Measurements from ENCODE around the gene ZBTB4.
A peak's percentile ranks its signal among the peaks of the same experiment; 100 is the strongest.

Gene ZBTB4

DNA sequence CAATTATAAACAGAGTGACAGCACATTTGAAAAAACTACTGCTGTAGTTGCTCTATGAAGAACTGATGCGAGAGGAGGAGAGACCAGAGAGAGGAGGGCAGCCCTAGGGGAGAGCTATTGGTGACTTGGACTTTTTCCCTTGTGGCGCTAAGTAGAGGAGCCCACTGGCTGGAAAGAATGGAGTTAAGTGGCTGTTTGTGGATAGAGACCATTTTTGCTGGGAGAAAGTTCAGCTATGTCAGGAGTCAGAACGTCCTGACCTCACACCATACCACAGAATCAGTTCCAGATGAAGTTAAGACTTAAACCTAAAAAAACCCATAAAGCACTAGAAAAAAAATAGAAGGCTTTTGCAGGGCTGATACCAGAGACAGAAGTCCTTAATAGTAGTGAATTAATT, 6.8 kb upstream of the ZBTB4 start:
- H2BK120ac ChIP-seq (ENCODE audit: low read depth, low read length) = no peak overlapping the region
- H3K14ac ChIP-seq (ENCODE audit: low read length) = no peak overlapping the region
- no peak for DNase-seq (ENCODE audit: low spot score)
- no peak overlapping the region for H3K23ac ChIP-seq (ENCODE audit: low read depth, low read length, poor library complexity)
- H3K18ac ChIP-seq (ENCODE audit: low read length) = no peak overlapping the region
- H2AK5ac ChIP-seq (ENCODE audit: low read depth, low read length) = no peak overlapping the region
- no peak overlapping the region for H2BK12ac ChIP-seq (ENCODE audit: low read length)
- H3K9me3 ChIP-seq (replicated peaks in 1 of 2; ENCODE audit: control insufficient read depth in 2 of 2, insufficient read depth in 1 of 2, low read depth in 1 of 2, low read length in 2 of 2) = no peaks in the 10 kb centered on the region
- H3K4me1 ChIP-seq (ENCODE audit: control insufficient read depth in 2 of 2, insufficient read depth in 1 of 2, low read depth in 1 of 2, low read length in 2 of 2) = peaks cover 12 to 20% of the 10 kb centered on the region in 2 donors
- H2BK5ac ChIP-seq (ENCODE audit: low read length) = no peak overlapping the region
- H3K4me3 ChIP-seq (ENCODE audit: low read length in 2 of 2) = peak overlapping the region in 1 of 2 donors; percentile 32
- H3K79me1 ChIP-seq (ENCODE audit: low read depth, low read length) = peaks cover 5% of the 10 kb centered on the region
- no peak overlapping the region for H3K27ac ChIP-seq (replicated peaks; ENCODE audit: low read length)
- no peak overlapping the region for H2BK15ac ChIP-seq (ENCODE audit: low read length)
- no peak overlapping the region for H3K4ac ChIP-seq (ENCODE audit: low read length)
- H2AFZ ChIP-seq (ENCODE audit: low read length) = no peak overlapping the region
- H4K8ac ChIP-seq (ENCODE audit: low read depth, low read length) = no peak overlapping the region
- H3K9ac ChIP-seq (ENCODE audit: low read depth, low read length, poor library complexity) = no peak overlapping the region
- H3K4me2 ChIP-seq (ENCODE audit: insufficient read depth, low read length, poor library complexity, severe bottlenecking) = no peak overlapping the region
- no peak overlapping the region for H4K91ac ChIP-seq (ENCODE audit: low read depth, low read length, poor library complexity)
- no CpG with 5 or more reads among the region's 3 CpGs for WGBS, 2 donors (ENCODE audit: extremely low coverage in 2 of 2, insufficient read length in 2 of 2, insufficient replicate concordance in 1 of 2)
- peaks cover 6 to 50% of the 10 kb centered on the region in 2 donors for H3K36me3 ChIP-seq (replicated peaks in 1 of 2; ENCODE audit: control insufficient read depth in 2 of 2, insufficient read depth in 2 of 2, low read length in 2 of 2)
- H3K27me3 ChIP-seq (ENCODE audit: control insufficient read depth in 3 of 3, insufficient read depth in 3 of 3, low read depth in 1 of 3, low read length in 3 of 3) = no peaks in the 10 kb centered on the region

DNA sequence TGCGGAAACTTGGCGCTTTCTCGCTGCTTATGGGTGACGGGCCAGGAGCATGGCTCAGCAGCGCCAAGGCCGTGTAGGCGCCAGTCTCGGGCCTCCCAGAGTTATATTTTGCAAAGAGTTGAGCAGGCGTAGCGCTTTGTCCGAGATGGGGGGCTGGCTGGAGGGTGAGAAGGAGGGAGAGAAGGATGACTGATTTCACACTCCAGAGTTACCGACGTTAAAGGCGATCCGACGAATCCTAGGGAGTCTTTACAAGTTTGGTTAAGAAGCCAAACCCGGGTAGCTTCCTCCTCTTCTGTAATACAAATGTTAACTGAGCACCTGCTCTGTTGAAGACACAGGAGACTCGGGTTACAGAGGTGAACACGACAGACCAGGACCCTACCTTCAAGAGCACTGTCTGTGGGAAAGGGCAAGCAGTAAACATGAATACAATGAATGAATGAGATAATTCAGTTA, 5.5 kb upstream of the ZBTB4 start:
- no peak overlapping the region for H2AK5ac ChIP-seq (ENCODE audit: low read depth, low read length)
- no peak overlapping the region for H2BK15ac ChIP-seq (ENCODE audit: low read length)
- H3K79me1 ChIP-seq (ENCODE audit: low read depth, low read length) = peaks cover 2% of the 10 kb centered on the region
- peaks cover 13 to 23% of the 10 kb centered on the region in 2 donors for H3K4me1 ChIP-seq (ENCODE audit: control insufficient read depth in 2 of 2, insufficient read depth in 1 of 2, low read depth in 1 of 2, low read length in 2 of 2)
- H3K27me3 ChIP-seq (ENCODE audit: control insufficient read depth in 3 of 3, insufficient read depth in 3 of 3, low read depth in 1 of 3, low read length in 3 of 3) = no peaks in the 10 kb centered on the region
- WGBS, 2 donors (ENCODE audit: extremely low coverage in 2 of 2, insufficient read length in 2 of 2, insufficient replicate concordance in 1 of 2) = no CpG with 5 or more reads among the region's 19 CpGs
- H3K4me3 ChIP-seq (ENCODE audit: low read length in 2 of 2) = peak overlapping the region; percentile 68 to 85
- H3K9ac ChIP-seq (ENCODE audit: low read depth, low read length, poor library complexity) = peak overlapping the region; percentile 76
- no peak for DNase-seq (ENCODE audit: low spot score)
- no peaks in the 10 kb centered on the region for H3K9me3 ChIP-seq (replicated peaks in 1 of 2; ENCODE audit: control insufficient read depth in 2 of 2, insufficient read depth in 1 of 2, low read depth in 1 of 2, low read length in 2 of 2)
- H3K18ac ChIP-seq (ENCODE audit: low read length) = peak overlapping the region; percentile 90
- H3K4ac ChIP-seq (ENCODE audit: low read length) = no peak overlapping the region
- H4K91ac ChIP-seq (ENCODE audit: low read depth, low read length, poor library complexity) = no peak overlapping the region
- no peak overlapping the region for H2BK12ac ChIP-seq (ENCODE audit: low read length)
- H2AFZ ChIP-seq (ENCODE audit: low read length) = peak overlapping the region; percentile 64
- H3K36me3 ChIP-seq (replicated peaks in 1 of 2; ENCODE audit: control insufficient read depth in 2 of 2, insufficient read depth in 2 of 2, low read length in 2 of 2) = peaks cover 3 to 38% of the 10 kb centered on the region in 2 donors
- peak overlapping the region; percentile 73 for H3K14ac ChIP-seq (ENCODE audit: low read length)
- no peak overlapping the region for H2BK120ac ChIP-seq (ENCODE audit: low read depth, low read length)
- no peak overlapping the region for H2BK5ac ChIP-seq (ENCODE audit: low read length)
- H3K23ac ChIP-seq (ENCODE audit: low read depth, low read length, poor library complexity) = peak overlapping the region; percentile 100
- H4K8ac ChIP-seq (ENCODE audit: low read depth, low read length) = no peak overlapping the region
- peak overlapping the region; percentile 63 for H3K4me2 ChIP-seq (ENCODE audit: insufficient read depth, low read length, poor library complexity, severe bottlenecking)
- H3K27ac ChIP-seq (replicated peaks; ENCODE audit: low read length) = peak overlapping the region; percentile 35

DNA sequence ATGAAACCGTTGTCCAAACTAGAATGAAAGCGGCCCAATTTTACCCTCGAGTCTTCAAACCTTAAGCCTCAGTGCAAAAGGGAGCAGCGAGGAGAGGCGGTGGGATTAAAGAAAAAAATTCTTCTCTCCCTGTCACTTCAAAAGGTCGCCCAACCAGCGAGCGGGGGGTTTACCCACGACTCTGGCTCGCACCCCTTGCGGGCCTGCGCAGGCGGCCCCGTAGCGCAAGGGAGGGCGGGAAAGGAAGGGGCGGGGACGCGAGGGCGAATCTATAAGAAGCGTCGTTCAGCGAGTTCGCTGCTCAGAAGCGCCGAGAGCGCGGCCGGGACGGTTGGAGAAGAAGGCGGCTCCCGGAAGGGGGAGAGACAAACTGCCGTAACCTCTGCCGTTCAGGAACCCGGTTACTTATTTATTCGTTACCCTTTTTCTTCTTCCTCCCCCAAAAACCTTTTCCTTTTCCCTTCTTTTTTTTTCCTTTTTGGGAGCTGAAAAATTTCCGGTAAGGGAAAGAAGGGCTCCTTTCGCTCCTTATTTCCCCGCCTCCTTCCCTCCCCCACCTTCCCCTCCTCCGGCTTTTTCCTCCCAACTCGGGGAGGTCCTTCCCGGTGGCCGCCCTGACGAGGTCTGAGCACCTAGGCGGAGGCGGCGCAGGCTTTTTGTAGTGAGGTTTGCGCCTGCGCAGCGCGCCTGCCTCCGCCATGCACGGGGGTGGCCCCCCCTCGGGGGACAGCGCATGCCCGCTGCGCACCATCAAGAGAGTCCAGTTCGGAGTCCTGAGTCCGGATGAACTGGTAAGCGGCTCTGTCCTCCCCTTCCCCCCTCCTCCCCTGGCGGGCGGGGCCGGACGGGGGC, 4.9 kb upstream of the ZBTB4 start, which contains the start of gene POLR2A:
POLR2A (plus strand) TSS at position 300 of the 852 bp plus-strand sequence.
- Histone ChIP-seq H3K36me3 (replicated peaks in 1 of 2; ENCODE audit: control insufficient read depth in 2 of 2, insufficient read depth in 2 of 2, low read length in 2 of 2) (peaks cover 0 to 31% of the 10 kb centered on the region in 2 donors), H3K27me3 (ENCODE audit: control insufficient read depth in 3 of 3, insufficient read depth in 3 of 3, low read depth in 1 of 3, low read length in 3 of 3) (no peaks in the 10 kb centered on the region), H3K27ac (replicated peaks; ENCODE audit: low read length) (peak within 1 kb of the TSS; percentile 97), H3K9me3 (replicated peaks in 1 of 2; ENCODE audit: control insufficient read depth in 2 of 2, insufficient read depth in 1 of 2, low read depth in 1 of 2, low read length in 2 of 2) (no peaks in the 10 kb centered on the region), H3K14ac (ENCODE audit: low read length) (peak within 1 kb of the TSS; percentile 73), H2BK12ac (ENCODE audit: low read length) (no peak within 1 kb of the TSS), H2BK120ac (ENCODE audit: low read depth, low read length) (no peak within 1 kb of the TSS), H3K23ac (ENCODE audit: low read depth, low read length, poor library complexity) (peak within 1 kb of the TSS; percentile 100), H4K91ac (ENCODE audit: low read depth, low read length, poor library complexity) (peak within 1 kb of the TSS; percentile 46), H3K4ac (ENCODE audit: low read length) (peak within 1 kb of the TSS; percentile 58), H3K4me1 (ENCODE audit: control insufficient read depth in 2 of 2, insufficient read depth in 1 of 2, low read depth in 1 of 2, low read length in 2 of 2) (peaks cover 15 to 24% of the 10 kb centered on the region in 2 donors), H3K18ac (ENCODE audit: low read length) (peak within 1 kb of the TSS; percentile 95), H2AK5ac (ENCODE audit: low read depth, low read length) (peak within 1 kb of the TSS; percentile 53), H2AFZ (ENCODE audit: low read length) (peak within 1 kb of the TSS; percentile 96), H3K4me2 (ENCODE audit: insufficient read depth, low read length, poor library complexity, severe bottlenecking) (peak within 1 kb of the TSS; percentile 63), H4K8ac (ENCODE audit: low read depth, low read length) (peak within 1 kb of the TSS; percentile 72), H3K79me1 (ENCODE audit: low read depth, low read length) (no peaks in the 10 kb centered on the region), H3K4me3 (ENCODE audit: low read length in 2 of 2) (peak within 1 kb of the TSS; percentile 68 to 93), H2BK5ac (ENCODE audit: low read length) (peak within 1 kb of the TSS; percentile 14), H3K9ac (ENCODE audit: low read depth, low read length, poor library complexity) (peak within 1 kb of the TSS; percentile 76), H2BK15ac (ENCODE audit: low read length) (peak within 1 kb of the TSS; percentile 69)
- peak; percentile 97 for DNase-seq (ENCODE audit: low spot score)
- no CpG with 5 or more reads among the region's 64 CpGs for WGBS, 2 donors (ENCODE audit: extremely low coverage in 2 of 2, insufficient read length in 2 of 2, insufficient replicate concordance in 1 of 2)
